ENCODE measurements around the gene GFAP.

DNA sequence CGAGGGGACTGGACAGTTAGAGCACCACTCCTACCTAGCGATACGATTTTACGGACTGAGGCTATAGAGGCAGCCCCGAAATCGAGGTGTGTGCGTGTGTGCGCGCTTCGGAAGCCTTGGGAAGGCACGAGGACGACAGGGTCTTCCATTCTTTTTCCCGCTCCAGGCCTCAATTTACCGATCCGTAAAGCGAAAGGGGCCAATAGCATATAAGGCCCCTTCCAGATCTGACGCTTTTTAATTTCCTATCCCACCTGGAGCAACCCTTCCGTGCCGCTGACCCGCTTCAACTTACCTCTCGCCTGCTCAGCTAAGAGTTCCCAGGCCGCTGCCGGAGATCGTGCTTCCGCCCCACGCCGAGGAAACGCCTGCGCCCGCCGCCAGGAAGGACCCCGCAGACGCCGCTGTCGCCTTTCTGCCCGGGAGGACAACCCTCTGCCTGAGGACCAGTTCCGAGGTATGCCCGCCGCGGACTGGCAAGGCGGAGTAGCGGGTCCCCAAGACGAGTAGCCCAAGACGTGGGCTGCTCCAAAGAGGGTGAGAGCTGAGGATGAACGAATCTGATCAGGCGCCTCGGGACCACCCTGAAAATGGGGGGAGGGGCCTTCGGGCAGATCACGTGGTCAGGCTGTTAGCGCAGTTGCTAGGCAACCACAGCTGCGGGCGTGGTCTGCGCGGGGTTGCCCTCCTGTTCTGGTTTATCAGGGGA lies 16.1 kb downstream of the GFAP start, which contains the start of gene EFTUD2:
- TF ChIP-seq, protein P1, sequence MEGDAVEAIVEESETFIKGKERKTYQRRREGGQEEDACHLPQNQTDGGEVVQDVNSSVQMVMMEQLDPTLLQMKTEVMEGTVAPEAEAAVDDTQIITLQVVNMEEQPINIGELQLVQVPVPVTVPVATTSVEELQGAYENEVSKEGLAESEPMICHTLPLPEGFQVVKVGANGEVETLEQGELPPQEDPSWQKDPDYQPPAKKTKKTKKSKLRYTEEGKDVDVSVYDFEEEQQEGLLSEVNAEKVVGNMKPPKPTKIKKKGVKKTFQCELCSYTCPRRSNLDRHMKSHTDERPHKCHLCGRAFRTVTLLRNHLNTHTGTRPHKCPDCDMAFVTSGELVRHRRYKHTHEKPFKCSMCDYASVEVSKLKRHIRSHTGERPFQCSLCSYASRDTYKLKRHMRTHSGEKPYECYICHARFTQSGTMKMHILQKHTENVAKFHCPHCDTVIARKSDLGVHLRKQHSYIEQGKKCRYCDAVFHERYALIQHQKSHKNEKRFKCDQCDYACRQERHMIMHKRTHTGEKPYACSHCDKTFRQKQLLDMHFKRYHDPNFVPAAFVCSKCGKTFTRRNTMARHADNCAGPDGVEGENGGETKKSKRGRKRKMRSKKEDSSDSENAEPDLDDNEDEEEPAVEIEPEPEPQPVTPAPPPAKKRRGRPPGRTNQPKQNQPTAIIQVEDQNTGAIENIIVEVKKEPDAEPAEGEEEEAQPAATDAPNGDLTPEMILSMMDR (IDR thresholded peaks at IDR 0.05): peak in 1 of 3 donors; percentile 49
- TF ChIP-seq POLR2A (IDR thresholded peaks at IDR 0.05): no peak
